Vagina (tissue), 2 donors: ENCODE data around the gene ABR. TPM values are rescaled to one million over a fixed set of nuclear protein-coding genes. Genes with fewer than 3 reads are reported as not detected.
"Not testable (repeated sequence)": the region's sequence is repeated elsewhere in the genome, so short reads cannot be mapped to it uniquely, and the experiment has no call there.

Experiments used
- DNase-seq, 2 donors: peaks; one replicate each; pipeline ENCODE4 v3.0.0-alpha.2; 2017; ENCODE audit errors: extremely low spot score in 2 of 2
- H3K27ac ChIP-seq: fragments of 200-600 bp; sonication (generic); one replicate; pipeline ENCODE4 v1.5.1; 2019
- H3K27me3 ChIP-seq: fragments of 200-600 bp; sonication (generic); one replicate; pipeline ENCODE4 v1.5.1; 2019
- H3K36me3 ChIP-seq, 2 donors: fragments of 200-600 bp; sonication (generic); one replicate each; pipeline ENCODE4 v1.5.1; 2017 to 2019
- H3K4me1 ChIP-seq: fragments of 200-600 bp; sonication (generic); one replicate; pipeline ENCODE4 v1.5.1; 2019
- H3K4me3 ChIP-seq, 2 donors: fragments of 200-600 bp; sonication (generic); 1 replicate in 1 of 2; 2 replicates in 1 of 2; pipeline ENCODE4 v1.5.1; 2016 to 2019
- H3K9me3 ChIP-seq: fragments of 200-600 bp; sonication (generic); one replicate; pipeline ENCODE4 v1.5.1; 2019
- POLR2A ChIP-seq, 2 donors: fragments of 450-650 bp; IDR thresholded peaks; one replicate each; pipeline ENCODE4 v1.6.1; 2017; ENCODE audit warnings: antibody characterized with exemption in 2 of 2, mild to moderate bottlenecking in 2 of 2, moderate library complexity in 2 of 2
- POLR2AphosphoS5 ChIP-seq, 2 donors: sonication (generic); formaldehyde crosslinking; IDR thresholded peaks; one replicate each; pipeline ENCODE4 v1.9.0; 2017; ENCODE audit warnings: antibody characterized with exemption in 2 of 2, mild to moderate bottlenecking in 2 of 2, low read depth in 1 of 2; ENCODE audit not compliant: insufficient read depth in 1 of 2
- intact Hi-C: fragments of 100-400 bp; cut with DNase I; formaldehyde crosslinking; loops from one replicate; pipeline ENCODE4 v1.15.1; 2023
- total RNA-seq: library from RNA; depleted of rRNA; stranded (reverse); fragments of >200 nt; gene quantifications from one replicate; pipeline ENCODE4 v1.2.3, GENCODE V29; 2016
- TF ChIP-seq, protein P1 (sequence below), 3 experiments: fragments of 450-650 bp in 2 of 3; fragments of 200-600 bp in 1 of 3; sonication (generic) in 1 of 3; IDR thresholded peaks; one replicate each; pipeline ENCODE4 v1.5.1; 2017 to 2019; ENCODE audit warnings: antibody characterized with exemption in 3 of 3, mild to moderate bottlenecking in 2 of 3, moderate library complexity in 2 of 3

Gene ABR
- total RNA-seq, 1 donor from 2014 or later = 90.8 TPM

DNA sequence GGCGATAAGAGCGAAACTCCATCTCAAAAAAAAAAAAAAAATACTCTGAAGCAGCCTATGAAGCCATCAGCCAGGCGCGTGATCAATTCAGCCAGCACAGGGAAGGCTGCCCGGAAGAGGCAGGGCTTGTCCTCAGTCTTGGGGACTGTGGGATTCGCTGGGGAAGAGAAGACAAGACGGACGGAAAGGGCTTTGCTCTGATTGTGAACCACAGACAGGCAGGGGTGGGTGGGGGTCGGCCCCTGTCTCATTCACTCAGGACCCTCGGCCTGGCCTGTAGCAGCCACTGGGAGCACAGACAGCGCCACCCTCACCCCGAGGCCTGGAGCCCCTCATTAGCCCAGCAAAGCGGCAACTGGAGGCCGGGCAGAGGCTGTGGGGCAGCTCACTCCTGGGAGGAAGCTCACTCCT, 37.2 kb downstream of the ABR start:
- intact Hi-C loops = no loop called here

DNA sequence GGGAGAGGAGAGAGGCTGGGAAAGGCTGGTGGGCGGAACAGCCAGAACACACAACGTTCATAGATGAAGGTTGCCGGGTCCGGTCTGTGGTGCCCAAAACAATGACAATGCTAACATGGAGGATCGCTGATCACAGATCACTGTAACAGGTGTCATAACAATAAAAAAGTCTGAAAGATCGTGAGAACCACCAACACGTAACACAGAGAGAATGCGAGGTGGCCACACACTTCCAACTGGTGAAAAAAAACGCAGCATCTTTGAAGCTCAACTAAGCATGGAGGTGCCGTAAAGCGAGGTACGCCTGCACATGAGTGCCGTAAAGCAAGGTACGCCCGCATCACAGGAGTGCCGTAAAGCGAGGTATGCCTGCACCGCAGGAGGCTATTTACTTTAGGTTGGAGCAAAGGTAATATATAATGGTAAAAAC, 42.3 kb downstream of the ABR start:
- DNase-seq = no peak
- Histone ChIP-seq H3K9me3 (no peaks in the 10 kb centered on the region), H3K4me3 (no peak overlapping the region), H3K36me3 (no peaks in the 10 kb centered on the region), H3K27me3 (no peaks in the 10 kb centered on the region), H3K4me1 (peaks cover 10% of the 10 kb centered on the region), H3K27ac (no peak overlapping the region)
- intact Hi-C loops = no loop called here
- TF ChIP-seq POLR2A (IDR thresholded peaks at IDR 0.05) (no peak), POLR2AphosphoS5 (IDR thresholded peaks at IDR 0.05; ENCODE audit: insufficient read depth in 1 of 2, low read depth in 1 of 2) (no peak)
- TF ChIP-seq, protein P1, sequence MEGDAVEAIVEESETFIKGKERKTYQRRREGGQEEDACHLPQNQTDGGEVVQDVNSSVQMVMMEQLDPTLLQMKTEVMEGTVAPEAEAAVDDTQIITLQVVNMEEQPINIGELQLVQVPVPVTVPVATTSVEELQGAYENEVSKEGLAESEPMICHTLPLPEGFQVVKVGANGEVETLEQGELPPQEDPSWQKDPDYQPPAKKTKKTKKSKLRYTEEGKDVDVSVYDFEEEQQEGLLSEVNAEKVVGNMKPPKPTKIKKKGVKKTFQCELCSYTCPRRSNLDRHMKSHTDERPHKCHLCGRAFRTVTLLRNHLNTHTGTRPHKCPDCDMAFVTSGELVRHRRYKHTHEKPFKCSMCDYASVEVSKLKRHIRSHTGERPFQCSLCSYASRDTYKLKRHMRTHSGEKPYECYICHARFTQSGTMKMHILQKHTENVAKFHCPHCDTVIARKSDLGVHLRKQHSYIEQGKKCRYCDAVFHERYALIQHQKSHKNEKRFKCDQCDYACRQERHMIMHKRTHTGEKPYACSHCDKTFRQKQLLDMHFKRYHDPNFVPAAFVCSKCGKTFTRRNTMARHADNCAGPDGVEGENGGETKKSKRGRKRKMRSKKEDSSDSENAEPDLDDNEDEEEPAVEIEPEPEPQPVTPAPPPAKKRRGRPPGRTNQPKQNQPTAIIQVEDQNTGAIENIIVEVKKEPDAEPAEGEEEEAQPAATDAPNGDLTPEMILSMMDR (IDR thresholded peaks at IDR 0.05) = no peak

More for the DNA sequence above, 37.2 kb downstream of the ABR start:
- Histone ChIP-seq H3K27ac (no peak overlapping the region), H3K4me3 (no peak overlapping the region), H3K4me1 (no peaks in the 10 kb centered on the region), H3K27me3 (no peaks in the 10 kb centered on the region), H3K9me3 (no peaks in the 10 kb centered on the region), H3K36me3 (no peaks in the 10 kb centered on the region)
- TF ChIP-seq POLR2AphosphoS5 (IDR thresholded peaks at IDR 0.05; ENCODE audit: insufficient read depth in 1 of 2, low read depth in 1 of 2) = no peak
- TF ChIP-seq, protein P1 (IDR thresholded peaks at IDR 0.05) = no peak
- TF ChIP-seq POLR2A (IDR thresholded peaks at IDR 0.05) = no peak
- no peak for DNase-seq

DNA sequence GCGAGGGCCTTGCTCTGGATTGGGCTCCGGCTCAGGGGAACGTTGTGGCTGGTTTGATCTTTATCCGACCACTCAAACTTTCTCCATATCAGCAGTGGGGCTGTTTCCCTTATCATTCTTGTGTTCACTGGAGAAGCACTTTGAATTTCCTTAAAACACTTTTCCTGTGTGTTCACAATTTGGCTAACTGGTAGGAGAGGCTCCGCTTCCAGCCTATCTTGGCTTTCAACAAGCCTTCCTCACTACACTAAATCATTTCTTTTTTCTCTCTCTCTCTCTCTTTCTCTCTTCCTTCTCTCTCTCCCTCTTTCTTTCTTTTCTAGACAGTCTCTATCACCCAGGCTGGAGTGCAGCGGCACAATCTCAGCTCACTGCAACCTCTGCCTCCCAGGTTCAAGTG, 43.0 kb downstream of the ABR start:
- H3K27ac ChIP-seq = no peak overlapping the region
- intact Hi-C loops = no loop called here
- H3K9me3 ChIP-seq = no peaks in the 10 kb centered on the region
- TF ChIP-seq, protein P1 (IDR thresholded peaks at IDR 0.05) = no peak
- TF ChIP-seq POLR2A (IDR thresholded peaks at IDR 0.05) (no peak), POLR2AphosphoS5 (IDR thresholded peaks at IDR 0.05; ENCODE audit: insufficient read depth in 1 of 2, low read depth in 1 of 2) (no peak)
- no peak for DNase-seq
- no peak overlapping the region for H3K4me3 ChIP-seq
- no peaks in the 10 kb centered on the region for H3K27me3 ChIP-seq
- H3K4me1 ChIP-seq = peaks cover 10% of the 10 kb centered on the region
- no peaks in the 10 kb centered on the region for H3K36me3 ChIP-seq

DNA sequence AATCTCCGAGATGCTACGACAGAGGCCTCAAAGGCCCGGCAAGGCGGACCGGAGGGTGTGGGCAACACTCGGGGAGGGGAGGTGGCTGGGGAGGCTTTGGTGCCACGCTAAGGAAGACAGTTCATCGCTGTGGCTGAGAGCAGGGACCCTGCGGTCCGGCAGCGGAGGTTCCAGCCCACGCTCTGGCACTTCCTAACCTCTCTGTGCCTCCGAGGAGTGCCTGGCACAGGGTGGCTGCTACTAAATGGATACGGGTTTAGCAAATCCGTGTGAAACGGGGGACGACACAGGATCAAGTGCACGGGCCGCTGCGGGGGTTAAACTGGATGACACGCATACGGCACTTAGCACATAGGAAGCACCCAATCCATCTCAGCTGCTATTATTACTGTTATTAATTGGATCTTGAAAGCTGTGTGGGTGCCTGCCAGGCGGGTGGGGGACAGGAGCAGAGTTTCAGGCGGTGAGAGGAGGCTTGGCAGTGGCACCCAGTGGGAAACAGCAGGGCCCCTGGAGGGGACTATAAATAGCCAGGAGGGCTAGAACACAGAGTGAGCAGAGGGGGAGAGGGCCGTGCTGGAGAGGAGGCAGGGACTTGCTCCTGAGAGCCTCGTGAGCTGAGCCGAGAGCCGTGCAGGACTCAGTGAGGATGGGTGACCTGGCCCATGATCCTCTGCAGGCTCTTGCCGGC, 45.0 kb downstream of the ABR start:
- no peaks in the 10 kb centered on the region for H3K27me3 ChIP-seq
- TF ChIP-seq POLR2AphosphoS5 (IDR thresholded peaks at IDR 0.05; ENCODE audit: insufficient read depth in 1 of 2, low read depth in 1 of 2) (no peak), POLR2A (IDR thresholded peaks at IDR 0.05) (no peak)
- TF ChIP-seq, protein P1 (IDR thresholded peaks at IDR 0.05) = no peak
- intact Hi-C loops = no loop called here
- H3K4me1 ChIP-seq = peaks cover 10% of the 10 kb centered on the region
- no peaks in the 10 kb centered on the region for H3K9me3 ChIP-seq
- DNase-seq = no peak
- no peak overlapping the region for H3K27ac ChIP-seq
- H3K36me3 ChIP-seq = no peaks in the 10 kb centered on the region
- H3K4me3 ChIP-seq = no peak overlapping the region

DNA sequence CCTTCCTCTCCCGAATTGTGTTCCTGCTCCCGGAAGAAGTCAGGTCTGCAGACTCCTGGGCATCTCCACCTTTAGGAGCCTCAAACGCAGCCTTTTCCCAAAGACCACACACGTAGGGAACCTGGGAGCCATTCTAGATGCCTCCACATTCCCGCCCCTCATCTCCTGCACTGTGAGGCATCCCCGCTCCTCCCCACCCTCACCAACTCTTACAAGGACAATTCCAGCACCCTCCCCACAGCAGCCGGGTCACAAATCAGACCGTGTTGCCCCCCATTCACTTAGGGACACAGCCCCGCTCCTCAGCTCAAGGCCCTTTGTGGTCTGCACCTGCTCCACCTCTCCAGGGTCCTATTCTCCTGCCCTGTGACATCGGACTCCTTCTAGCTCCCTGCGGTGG, 49.6 kb downstream of the ABR start:
- no peaks in the 10 kb centered on the region for H3K36me3 ChIP-seq
- DNase-seq = no peak
- no peaks in the 10 kb centered on the region for H3K9me3 ChIP-seq
- H3K27ac ChIP-seq = no peak overlapping the region
- H3K4me3 ChIP-seq = no peak overlapping the region
- intact Hi-C loops = no loop called here
- H3K4me1 ChIP-seq = peaks cover 19% of the 10 kb centered on the region
- H3K27me3 ChIP-seq = no peaks in the 10 kb centered on the region
- TF ChIP-seq, protein P1 (IDR thresholded peaks at IDR 0.05) = no peak
- TF ChIP-seq POLR2A (IDR thresholded peaks at IDR 0.05) = no peak
- no peak for TF ChIP-seq POLR2AphosphoS5 (IDR thresholded peaks at IDR 0.05; ENCODE audit: insufficient read depth in 1 of 2, low read depth in 1 of 2)

DNA sequence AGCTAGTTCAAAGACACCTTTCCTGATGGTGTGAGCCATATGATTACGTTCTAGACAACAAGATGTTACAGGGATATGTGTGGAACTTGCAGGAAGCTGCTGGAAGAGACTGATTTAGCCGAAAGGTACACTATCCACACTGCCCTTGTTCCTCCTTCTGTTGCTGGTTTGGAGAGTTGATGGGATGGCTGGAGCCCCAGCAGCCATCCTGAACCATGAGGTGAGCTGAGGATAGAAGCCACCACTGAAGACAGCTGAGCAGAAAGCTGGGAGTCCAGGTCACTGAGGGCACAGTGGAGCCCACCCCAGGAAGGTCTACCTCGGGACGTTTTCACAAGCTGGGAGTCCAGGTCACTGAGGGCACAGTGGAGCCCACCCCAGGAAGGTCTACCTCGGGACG, 51.3 kb downstream of the ABR start:
- H3K9me3 ChIP-seq, H3K27ac ChIP-seq, H3K4me3 ChIP-seq, H3K27me3 ChIP-seq, intact Hi-C loops, H3K36me3 ChIP-seq, DNase-seq: not testable (repeated sequence)
- H3K4me1 ChIP-seq = peaks cover 28% of the 10 kb centered on the region
